ENCODE data around the gene RBBP4.

DNA sequence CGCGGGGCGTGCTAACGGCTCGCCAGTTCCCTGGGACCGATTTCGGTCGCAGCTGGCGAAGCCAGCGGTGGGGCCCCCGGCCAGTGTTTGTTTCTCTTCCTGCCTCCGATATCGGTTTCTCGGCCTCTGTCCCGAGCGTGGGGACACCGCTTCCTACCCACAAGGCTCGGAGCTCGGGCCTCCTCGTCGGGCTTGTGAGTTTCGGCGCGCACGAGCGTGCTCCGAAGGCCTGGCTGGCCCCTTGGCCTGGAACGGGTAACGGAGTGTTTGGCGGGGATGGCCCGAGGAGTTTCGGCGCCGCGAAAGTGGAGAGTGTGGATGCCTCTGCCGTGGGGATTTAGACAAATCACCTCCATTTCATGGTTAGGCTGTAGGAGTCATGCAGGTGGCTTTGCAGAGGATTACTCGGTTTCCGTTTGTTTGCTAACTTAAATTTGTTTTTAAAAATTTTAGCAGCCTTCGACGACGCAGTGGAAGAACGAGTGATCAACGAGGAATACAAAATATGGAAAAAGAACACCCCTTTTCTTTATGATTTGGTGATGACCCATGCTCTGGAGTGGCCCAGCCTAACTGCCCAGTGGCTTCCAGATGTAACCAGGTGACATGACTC lies 559 bp downstream of the RBBP4 start:
- TF ChIP-seq, protein P1, sequence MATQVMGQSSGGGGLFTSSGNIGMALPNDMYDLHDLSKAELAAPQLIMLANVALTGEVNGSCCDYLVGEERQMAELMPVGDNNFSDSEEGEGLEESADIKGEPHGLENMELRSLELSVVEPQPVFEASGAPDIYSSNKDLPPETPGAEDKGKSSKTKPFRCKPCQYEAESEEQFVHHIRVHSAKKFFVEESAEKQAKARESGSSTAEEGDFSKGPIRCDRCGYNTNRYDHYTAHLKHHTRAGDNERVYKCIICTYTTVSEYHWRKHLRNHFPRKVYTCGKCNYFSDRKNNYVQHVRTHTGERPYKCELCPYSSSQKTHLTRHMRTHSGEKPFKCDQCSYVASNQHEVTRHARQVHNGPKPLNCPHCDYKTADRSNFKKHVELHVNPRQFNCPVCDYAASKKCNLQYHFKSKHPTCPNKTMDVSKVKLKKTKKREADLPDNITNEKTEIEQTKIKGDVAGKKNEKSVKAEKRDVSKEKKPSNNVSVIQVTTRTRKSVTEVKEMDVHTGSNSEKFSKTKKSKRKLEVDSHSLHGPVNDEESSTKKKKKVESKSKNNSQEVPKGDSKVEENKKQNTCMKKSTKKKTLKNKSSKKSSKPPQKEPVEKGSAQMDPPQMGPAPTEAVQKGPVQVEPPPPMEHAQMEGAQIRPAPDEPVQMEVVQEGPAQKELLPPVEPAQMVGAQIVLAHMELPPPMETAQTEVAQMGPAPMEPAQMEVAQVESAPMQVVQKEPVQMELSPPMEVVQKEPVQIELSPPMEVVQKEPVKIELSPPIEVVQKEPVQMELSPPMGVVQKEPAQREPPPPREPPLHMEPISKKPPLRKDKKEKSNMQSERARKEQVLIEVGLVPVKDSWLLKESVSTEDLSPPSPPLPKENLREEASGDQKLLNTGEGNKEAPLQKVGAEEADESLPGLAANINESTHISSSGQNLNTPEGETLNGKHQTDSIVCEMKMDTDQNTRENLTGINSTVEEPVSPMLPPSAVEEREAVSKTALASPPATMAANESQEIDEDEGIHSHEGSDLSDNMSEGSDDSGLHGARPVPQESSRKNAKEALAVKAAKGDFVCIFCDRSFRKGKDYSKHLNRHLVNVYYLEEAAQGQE (IDR thresholded peaks at IDR 0.05; ENCODE audit: borderline replicate concordance), result peak; percentile 7
- no peak for TF ChIP-seq POLR2AphosphoS5 (IDR thresholded peaks at IDR 0.05)
- TF ChIP-seq, protein P2, sequence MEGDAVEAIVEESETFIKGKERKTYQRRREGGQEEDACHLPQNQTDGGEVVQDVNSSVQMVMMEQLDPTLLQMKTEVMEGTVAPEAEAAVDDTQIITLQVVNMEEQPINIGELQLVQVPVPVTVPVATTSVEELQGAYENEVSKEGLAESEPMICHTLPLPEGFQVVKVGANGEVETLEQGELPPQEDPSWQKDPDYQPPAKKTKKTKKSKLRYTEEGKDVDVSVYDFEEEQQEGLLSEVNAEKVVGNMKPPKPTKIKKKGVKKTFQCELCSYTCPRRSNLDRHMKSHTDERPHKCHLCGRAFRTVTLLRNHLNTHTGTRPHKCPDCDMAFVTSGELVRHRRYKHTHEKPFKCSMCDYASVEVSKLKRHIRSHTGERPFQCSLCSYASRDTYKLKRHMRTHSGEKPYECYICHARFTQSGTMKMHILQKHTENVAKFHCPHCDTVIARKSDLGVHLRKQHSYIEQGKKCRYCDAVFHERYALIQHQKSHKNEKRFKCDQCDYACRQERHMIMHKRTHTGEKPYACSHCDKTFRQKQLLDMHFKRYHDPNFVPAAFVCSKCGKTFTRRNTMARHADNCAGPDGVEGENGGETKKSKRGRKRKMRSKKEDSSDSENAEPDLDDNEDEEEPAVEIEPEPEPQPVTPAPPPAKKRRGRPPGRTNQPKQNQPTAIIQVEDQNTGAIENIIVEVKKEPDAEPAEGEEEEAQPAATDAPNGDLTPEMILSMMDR (IDR thresholded peaks at IDR 0.05; ENCODE audit: poor library complexity, severe bottlenecking), result no peak
- TF ChIP-seq MXI1 (conservative IDR thresholded peaks at IDR 0.05; ENCODE audit: poor library complexity, severe bottlenecking), result peak; percentile 47
- no peak for TF ChIP-seq EZH2 (IDR thresholded peaks at IDR 0.05; ENCODE audit: borderline replicate concordance, insufficient read depth, low read length, poor library complexity, severe bottlenecking)
- TF ChIP-seq SMC3 (conservative IDR thresholded peaks at IDR 0.05; ENCODE audit: poor library complexity), result peak; percentile 15
- TF ChIP-seq EP300 (conservative IDR thresholded peaks at IDR 0.05; ENCODE audit: poor library complexity, severe bottlenecking), result no peak
- TF ChIP-seq RAD21 (conservative IDR thresholded peaks at IDR 0.05), result no peak
